Ishikawa (cell line): Measurements from ENCODE around the gene TXNDC15.

ENCODE experiments used
- CREB1 ChIP-seq: IDR thresholded peaks from 2 replicates; pipeline ENCODE4 v1.6.1; 2012; ENCODE audit warnings: low read depth
- EGR1 ChIP-seq: IDR thresholded peaks from 2 replicates; pipeline ENCODE4 v1.6.1; 2012
- EP300 ChIP-seq: IDR thresholded peaks from 2 replicates; pipeline ENCODE4 v1.6.1; 2012; ENCODE audit warnings: borderline replicate concordance
- FOXM1 ChIP-seq: IDR thresholded peaks from 2 replicates; pipeline ENCODE4 v1.6.1; 2012; ENCODE audit warnings: low read depth, borderline replicate concordance
- NFIC ChIP-seq: IDR thresholded peaks from 2 replicates; pipeline ENCODE4 v1.6.1; 2012
- RAD21 ChIP-seq: IDR thresholded peaks from 2 replicates; pipeline ENCODE4 v1.6.1; 2012; ENCODE audit warnings: low read depth
- TAF1 ChIP-seq: IDR thresholded peaks from 2 replicates; pipeline ENCODE4 v1.6.1; 2012; ENCODE audit warnings: low read depth, mild to moderate bottlenecking
- TCF12 ChIP-seq: IDR thresholded peaks from 2 replicates; pipeline ENCODE4 v1.6.1; 2012; ENCODE audit warnings: low read depth
- YY1 ChIP-seq: IDR thresholded peaks from 2 replicates; pipeline ENCODE4 v1.6.1; 2012; ENCODE audit warnings: low read depth
- TF ChIP-seq, protein P1 (sequence below): IDR thresholded peaks from 2 replicates; pipeline ENCODE4 v1.6.1; 2012
- TF ChIP-seq, protein P2 (sequence below): IDR thresholded peaks from 2 replicates; pipeline ENCODE4 v1.6.1; 2012; ENCODE audit warnings: low read depth, mild to moderate bottlenecking
- TF ChIP-seq, protein P3 (sequence below): IDR thresholded peaks from 2 replicates; pipeline ENCODE4 v1.6.1; 2012

DNA sequence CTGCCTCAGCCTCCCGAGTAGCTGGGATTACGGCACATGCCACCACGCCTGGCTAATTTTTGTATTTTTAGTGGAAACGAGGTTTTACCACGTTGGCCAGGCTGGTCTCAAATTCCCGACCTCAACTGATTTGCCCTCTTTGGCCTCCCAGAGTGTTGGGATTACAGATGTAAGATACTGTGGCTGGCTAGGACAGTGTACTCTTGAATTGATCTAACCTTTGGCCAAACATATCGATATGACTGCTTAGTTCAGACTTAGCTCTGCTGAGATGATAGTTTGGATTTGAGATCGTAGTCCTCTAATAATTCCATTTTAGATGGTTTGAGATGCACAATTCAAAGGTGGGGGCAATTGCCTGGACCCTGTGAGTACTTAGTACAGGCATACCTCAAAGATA is 15.2 kb downstream of the TXNDC15 start:
- TF ChIP-seq, protein P1, sequence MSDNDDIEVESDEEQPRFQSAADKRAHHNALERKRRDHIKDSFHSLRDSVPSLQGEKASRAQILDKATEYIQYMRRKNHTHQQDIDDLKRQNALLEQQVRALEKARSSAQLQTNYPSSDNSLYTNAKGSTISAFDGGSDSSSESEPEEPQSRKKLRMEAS, result no peak
- no peak for TF ChIP-seq FOXM1
- no peak for TF ChIP-seq TAF1
- TF ChIP-seq, protein P2, sequence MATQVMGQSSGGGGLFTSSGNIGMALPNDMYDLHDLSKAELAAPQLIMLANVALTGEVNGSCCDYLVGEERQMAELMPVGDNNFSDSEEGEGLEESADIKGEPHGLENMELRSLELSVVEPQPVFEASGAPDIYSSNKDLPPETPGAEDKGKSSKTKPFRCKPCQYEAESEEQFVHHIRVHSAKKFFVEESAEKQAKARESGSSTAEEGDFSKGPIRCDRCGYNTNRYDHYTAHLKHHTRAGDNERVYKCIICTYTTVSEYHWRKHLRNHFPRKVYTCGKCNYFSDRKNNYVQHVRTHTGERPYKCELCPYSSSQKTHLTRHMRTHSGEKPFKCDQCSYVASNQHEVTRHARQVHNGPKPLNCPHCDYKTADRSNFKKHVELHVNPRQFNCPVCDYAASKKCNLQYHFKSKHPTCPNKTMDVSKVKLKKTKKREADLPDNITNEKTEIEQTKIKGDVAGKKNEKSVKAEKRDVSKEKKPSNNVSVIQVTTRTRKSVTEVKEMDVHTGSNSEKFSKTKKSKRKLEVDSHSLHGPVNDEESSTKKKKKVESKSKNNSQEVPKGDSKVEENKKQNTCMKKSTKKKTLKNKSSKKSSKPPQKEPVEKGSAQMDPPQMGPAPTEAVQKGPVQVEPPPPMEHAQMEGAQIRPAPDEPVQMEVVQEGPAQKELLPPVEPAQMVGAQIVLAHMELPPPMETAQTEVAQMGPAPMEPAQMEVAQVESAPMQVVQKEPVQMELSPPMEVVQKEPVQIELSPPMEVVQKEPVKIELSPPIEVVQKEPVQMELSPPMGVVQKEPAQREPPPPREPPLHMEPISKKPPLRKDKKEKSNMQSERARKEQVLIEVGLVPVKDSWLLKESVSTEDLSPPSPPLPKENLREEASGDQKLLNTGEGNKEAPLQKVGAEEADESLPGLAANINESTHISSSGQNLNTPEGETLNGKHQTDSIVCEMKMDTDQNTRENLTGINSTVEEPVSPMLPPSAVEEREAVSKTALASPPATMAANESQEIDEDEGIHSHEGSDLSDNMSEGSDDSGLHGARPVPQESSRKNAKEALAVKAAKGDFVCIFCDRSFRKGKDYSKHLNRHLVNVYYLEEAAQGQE, result no peak
- TF ChIP-seq RAD21, result no peak
- TF ChIP-seq EP300, result no peak
- no peak for TF ChIP-seq NFIC
- TF ChIP-seq TCF12, result no peak
- TF ChIP-seq YY1, result no peak
- no peak for TF ChIP-seq CREB1
- TF ChIP-seq, protein P3, sequence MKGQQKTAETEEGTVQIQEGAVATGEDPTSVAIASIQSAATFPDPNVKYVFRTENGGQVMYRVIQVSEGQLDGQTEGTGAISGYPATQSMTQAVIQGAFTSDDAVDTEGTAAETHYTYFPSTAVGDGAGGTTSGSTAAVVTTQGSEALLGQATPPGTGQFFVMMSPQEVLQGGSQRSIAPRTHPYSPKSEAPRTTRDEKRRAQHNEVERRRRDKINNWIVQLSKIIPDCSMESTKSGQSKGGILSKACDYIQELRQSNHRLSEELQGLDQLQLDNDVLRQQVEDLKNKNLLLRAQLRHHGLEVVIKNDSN, result no peak
- no peak for TF ChIP-seq EGR1
